Mesothelial cell of epicardium (in vitro differentiated cells): ENCODE measurements around the gene AKAP7. TPM values are rescaled to one million over a fixed set of nuclear protein-coding genes. Genes with fewer than 3 reads are reported as not detected.

Source experiments
- DNase-seq, 2 experiments: peaks; one replicate each; pipeline ENCODE4 v3.0.0; 2021; ENCODE audit warnings: low spot score in 2 of 2; ENCODE audit not compliant: unreplicated experiment in 2 of 2
- H3K27ac Mint-ChIP-seq: 2 replicates; pipeline ENCODE4 v1.8.0; 2021; ENCODE audit warnings: mixed read lengths
- H3K27me3 Mint-ChIP-seq: 2 replicates; pipeline ENCODE4 v1.8.0; 2021; ENCODE audit warnings: low read depth, mixed read lengths
- H3K36me3 Mint-ChIP-seq: 2 replicates; pipeline ENCODE4 v1.8.0; 2021; ENCODE audit warnings: mixed read lengths
- H3K4me1 Mint-ChIP-seq: 2 replicates; pipeline ENCODE4 v1.8.0; 2021; ENCODE audit warnings: mixed read lengths
- H3K4me3 Mint-ChIP-seq: 2 replicates; pipeline ENCODE4 v1.8.0; 2021; ENCODE audit warnings: mild to moderate bottlenecking, moderate library complexity, mixed read lengths
- H3K9me3 Mint-ChIP-seq: 2 replicates; pipeline ENCODE4 v1.8.0; 2021; ENCODE audit warnings: mixed read lengths
- CTCF ChIP-seq: fragments of 200-600 bp; sonication (generic); IDR thresholded peaks from one replicate; pipeline ENCODE4 v1.5.0; 2021; ENCODE audit warnings: antibody characterized with exemption; ENCODE audit not compliant: unreplicated experiment
- total RNA-seq: library from RNA; stranded (reverse); gene quantifications from 3 replicates; pipeline ENCODE4 v1.2.1, GENCODE V29; 2021

Gene AKAP7
- total RNA-seq, 1 donor from 2014 or later, result 10.0 TPM

- peak overlapping the region; percentile 69 for H3K4me3 Mint-ChIP-seq
- no peaks in the 10 kb centered on the region for H3K27me3 Mint-ChIP-seq
- TF ChIP-seq CTCF, result no peak
- H3K36me3 Mint-ChIP-seq, result no peaks in the 10 kb centered on the region
- peak overlapping the region; percentile 75 for H3K27ac Mint-ChIP-seq
- H3K9me3 Mint-ChIP-seq, result no peaks in the 10 kb centered on the region
- DNase-seq, result peak in 1 of 2 experiments; percentile 51
- peaks cover 25% of the 10 kb centered on the region for H3K4me1 Mint-ChIP-seq
These were observed 114.9 kb downstream of the AKAP7 start for GRCh38 chr6:131250122-131250521.

GRCh38 chr6:131250936-131251335 is 115.7 kb downstream of the AKAP7 start:
- H3K27ac Mint-ChIP-seq, result no peak overlapping the region

GRCh38 chr6:131251590-131252199 is 116.4 kb downstream of the AKAP7 start:
- no peak for TF ChIP-seq CTCF
- Mint-ChIP-seq H3K4me1 (peaks cover 25% of the 10 kb centered on the region), H3K4me3 (peak overlapping the region; percentile 69), H3K36me3 (no peaks in the 10 kb centered on the region), H3K27me3 (no peaks in the 10 kb centered on the region), H3K9me3 (no peaks in the 10 kb centered on the region), H3K27ac (no peak overlapping the region)
- DNase-seq, result no peak

More at GRCh38 chr6:131250936-131251335, 115.7 kb downstream of the AKAP7 start:
- no peaks in the 10 kb centered on the region for H3K36me3 Mint-ChIP-seq
- no peaks in the 10 kb centered on the region for H3K9me3 Mint-ChIP-seq
- H3K4me3 Mint-ChIP-seq, result peak overlapping the region; percentile 69
- TF ChIP-seq CTCF, result no peak
- no peak for DNase-seq
- peaks cover 25% of the 10 kb centered on the region for H3K4me1 Mint-ChIP-seq
- H3K27me3 Mint-ChIP-seq, result no peaks in the 10 kb centered on the region

GRCh38 chr6:131255434-131255833 is 120.2 kb downstream of the AKAP7 start:
- no peak overlapping the region for H3K4me3 Mint-ChIP-seq
- H3K27ac Mint-ChIP-seq, result no peak overlapping the region
- H3K4me1 Mint-ChIP-seq, result peaks cover 35% of the 10 kb centered on the region
- H3K9me3 Mint-ChIP-seq, result peaks cover 2% of the 10 kb centered on the region
- no peaks in the 10 kb centered on the region for H3K27me3 Mint-ChIP-seq
- no peak for DNase-seq
- no peak for TF ChIP-seq CTCF
- peaks cover 9% of the 10 kb centered on the region for H3K36me3 Mint-ChIP-seq

DNA sequence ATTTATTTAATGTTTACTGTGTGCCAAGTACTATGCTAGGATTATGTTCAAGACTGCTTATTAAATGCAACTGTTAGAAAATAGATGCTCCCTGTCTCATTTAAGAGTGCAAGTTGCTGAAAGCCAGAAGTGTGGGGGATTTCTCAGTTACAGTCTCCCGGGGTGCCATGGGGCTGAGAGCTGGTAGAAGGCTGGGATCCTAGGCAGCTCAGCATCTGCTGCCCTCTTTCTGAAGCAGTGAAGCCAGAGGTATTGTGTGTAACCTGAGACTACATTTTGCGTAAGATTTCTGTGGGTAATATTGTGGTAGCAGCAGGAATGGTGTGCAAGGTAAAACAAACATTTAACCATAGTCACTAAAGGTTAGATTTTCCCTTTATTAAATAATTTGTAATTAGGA is 120.6 kb downstream of the AKAP7 start:
- Mint-ChIP-seq H3K27ac (no peak overlapping the region), H3K27me3 (no peaks in the 10 kb centered on the region), H3K4me1 (peaks cover 30% of the 10 kb centered on the region), H3K9me3 (peaks cover 5% of the 10 kb centered on the region), H3K36me3 (peaks cover 11% of the 10 kb centered on the region), H3K4me3 (no peak overlapping the region)
- no peak for DNase-seq
- TF ChIP-seq CTCF, result no peak
